GM11168 (cell line): ENCODE data around the gene ACADSB.

Source experiments
- in situ Hi-C: fragments of 300-500 bp; cut with MboI; formaldehyde crosslinking; loops from one replicate; pipeline ENCODE4 v1.12.0; 2022; ENCODE audit warnings: low sequenced_read_pairs; ENCODE audit not compliant: unreplicated experiment

The ACADSB gene

GRCh38 chr10:123000155-123000554 is 8.7 kb upstream of the ACADSB start:
- in situ Hi-C loops: no loop called here

GRCh38 chr10:123001370-123001769 is 7.4 kb upstream of the ACADSB start:
- in situ Hi-C loops: no loop called here

- in situ Hi-C loops: no loop called here
Measured at GRCh38 chr10:123004298-123004697, 4.5 kb upstream of the ACADSB start.

GRCh38 chr10:123007558-123008354 is 1.1 kb upstream of the ACADSB start:
- in situ Hi-C loops: no loop called here

- in situ Hi-C loops: no loop called here
Measured at GRCh38 chr10:123009105-123009820, 457 bp downstream of the ACADSB start.

- in situ Hi-C loops: no loop called here
Measured at GRCh38 chr10:123011987-123012386, 3.2 kb downstream of the ACADSB start.

GRCh38 chr10:123013456-123014419 is 4.9 kb downstream of the ACADSB start:
- in situ Hi-C loops: no loop called here

- in situ Hi-C loops: no loop called here
Measured at GRCh38 chr10:123014772-123015171, 6.0 kb downstream of the ACADSB start.

- in situ Hi-C loops: no loop called here
Measured at GRCh38 chr10:123016228-123016627, 7.4 kb downstream of the ACADSB start.

GRCh38 chr10:123017421-123018165 is 8.8 kb downstream of the ACADSB start:
- in situ Hi-C loops: no loop called here

GRCh38 chr10:123018531-123018930 is 9.7 kb downstream of the ACADSB start:
- in situ Hi-C loops: no loop called here

GRCh38 chr10:123019264-123019663 is 10.5 kb downstream of the ACADSB start:
- in situ Hi-C loops: no loop called here

GRCh38 chr10:123019941-123020703 is 11.3 kb downstream of the ACADSB start:
- in situ Hi-C loops: no loop called here

- in situ Hi-C loops: no loop called here
Measured at GRCh38 chr10:123021517-123021916, 12.7 kb downstream of the ACADSB start.

GRCh38 chr10:123024540-123024939 is 15.7 kb downstream of the ACADSB start:
- in situ Hi-C loops: no loop called here

- in situ Hi-C loops: no loop called here
Measured at GRCh38 chr10:123026302-123026701, 17.5 kb downstream of the ACADSB start.

GRCh38 chr10:123027861-123028260 is 19.1 kb downstream of the ACADSB start:
- in situ Hi-C loops: no loop called here

GRCh38 chr10:123031124-123031523 is 22.3 kb downstream of the ACADSB start:
- in situ Hi-C loops: no loop called here

GRCh38 chr10:123034332-123034731 is 25.5 kb downstream of the ACADSB start:
- in situ Hi-C loops: no loop called here
